ENCODE measurements around the gene FHIT.

Gene FHIT

DNA sequence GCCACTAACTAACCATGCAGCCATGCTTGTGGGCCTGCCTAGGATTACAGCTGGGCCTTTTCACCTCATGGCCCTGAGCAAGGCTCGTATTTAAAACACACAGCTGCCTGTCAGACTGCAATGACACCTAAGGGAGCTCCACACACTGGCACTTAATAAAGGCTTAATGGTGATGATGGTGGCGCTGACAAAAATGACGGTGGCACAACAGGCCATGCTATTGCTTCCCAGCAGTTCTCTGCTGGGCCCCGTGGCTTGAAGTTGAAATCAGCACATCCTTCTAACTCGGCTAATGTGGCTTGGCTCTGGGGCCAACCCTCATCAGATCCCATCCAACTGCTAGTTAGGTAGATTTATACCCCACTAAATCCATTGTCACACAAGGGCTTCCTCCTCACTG, 112.9 kb downstream of the FHIT start:
- intact Hi-C loops (cut with DNase I; ENCODE audit: low total_unique reads): no loop called here
- no peak overlapping the region for H3K27ac ChIP-seq
- H3K36me3 ChIP-seq: no peaks in the 10 kb centered on the region
- H3K27me3 ChIP-seq: no peaks in the 10 kb centered on the region
- H3K4me1 ChIP-seq: no peaks in the 10 kb centered on the region
- H3K4me3 ChIP-seq: no peak overlapping the region
- TF ChIP-seq CTCF (IDR thresholded peaks at IDR 0.05): no peak
- H3K9me3 ChIP-seq: no peaks in the 10 kb centered on the region
- no peak for DNase-seq

DNA sequence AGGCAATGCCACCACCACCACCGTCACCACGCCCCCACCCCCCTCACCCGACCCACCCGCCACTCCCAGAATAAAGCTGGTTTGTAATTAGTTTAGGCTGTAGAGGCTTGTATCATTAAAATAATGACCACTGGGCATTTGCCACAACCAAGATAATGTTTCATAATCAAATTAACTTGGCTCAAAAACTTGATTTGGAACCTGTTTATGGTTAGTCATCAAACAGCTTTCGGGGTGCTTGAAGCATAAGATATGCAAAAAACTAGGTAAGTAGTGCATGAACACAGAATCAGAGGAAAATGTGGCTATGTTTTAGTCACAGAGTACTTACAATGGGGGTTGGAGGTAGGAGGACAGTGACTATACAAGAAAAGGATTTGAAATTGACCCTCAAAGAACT, 115.1 kb downstream of the FHIT start:
- Histone ChIP-seq H3K27me3 (no peaks in the 10 kb centered on the region), H3K36me3 (no peaks in the 10 kb centered on the region), H3K4me1 (no peaks in the 10 kb centered on the region), H3K9me3 (no peaks in the 10 kb centered on the region), H3K4me3 (no peak overlapping the region), H3K27ac (no peak overlapping the region)
- no peak for DNase-seq
- intact Hi-C loops (cut with DNase I; ENCODE audit: low total_unique reads): no loop called here
- TF ChIP-seq CTCF (IDR thresholded peaks at IDR 0.05): no peak

GRCh38 chr3:61134532-61134931, 116.7 kb downstream of the FHIT start:
- no peak overlapping the region for H3K4me3 ChIP-seq
- H3K27ac ChIP-seq: no peak overlapping the region
- no peak for DNase-seq
- no peaks in the 10 kb centered on the region for H3K4me1 ChIP-seq
- no peaks in the 10 kb centered on the region for H3K36me3 ChIP-seq
- intact Hi-C loops (cut with DNase I; ENCODE audit: low total_unique reads): no loop called here
- no peak for TF ChIP-seq CTCF (IDR thresholded peaks at IDR 0.05)
- H3K27me3 ChIP-seq: no peaks in the 10 kb centered on the region
- no peaks in the 10 kb centered on the region for H3K9me3 ChIP-seq

DNA sequence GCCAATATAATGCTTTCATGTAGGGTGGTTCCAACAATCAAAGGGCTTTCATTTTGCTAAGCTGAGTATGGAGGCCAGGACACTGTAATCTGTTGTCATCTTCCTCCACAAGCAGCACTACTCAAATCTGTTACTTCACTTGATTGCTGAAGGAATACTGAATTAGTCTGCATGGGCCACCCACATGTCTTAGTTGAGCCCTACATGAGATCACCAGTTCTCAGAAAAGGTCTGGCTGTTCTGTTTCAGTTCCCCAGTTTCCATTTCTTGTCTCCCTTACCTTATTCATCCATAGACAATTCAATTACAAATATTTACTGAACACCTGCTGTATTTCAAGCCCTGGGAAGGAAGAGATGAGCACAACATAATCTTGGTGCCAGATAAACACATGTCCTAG, 119.2 kb downstream of the FHIT start:
- no peak for DNase-seq
- H3K9me3 ChIP-seq: no peaks in the 10 kb centered on the region
- no peak overlapping the region for H3K27ac ChIP-seq
- intact Hi-C loops (cut with DNase I; ENCODE audit: low total_unique reads): no loop called here
- H3K4me3 ChIP-seq: no peak overlapping the region
- no peak for TF ChIP-seq CTCF (IDR thresholded peaks at IDR 0.05)
- no peaks in the 10 kb centered on the region for H3K27me3 ChIP-seq
- no peaks in the 10 kb centered on the region for H3K36me3 ChIP-seq
- H3K4me1 ChIP-seq: no peaks in the 10 kb centered on the region

GRCh38 chr3:61118830-61119229, 132.4 kb downstream of the FHIT start:
- Histone ChIP-seq H3K36me3 (no peaks in the 10 kb centered on the region), H3K27ac (no peak overlapping the region), H3K27me3 (no peaks in the 10 kb centered on the region), H3K4me3 (no peak overlapping the region), H3K4me1 (no peaks in the 10 kb centered on the region), H3K9me3 (peaks cover 0 to 6% (median 0%) of the 10 kb centered on the region in 3 donors)
- DNase-seq: no peak
- TF ChIP-seq CTCF (IDR thresholded peaks at IDR 0.05): no peak
- intact Hi-C loops (cut with DNase I; ENCODE audit: low total_unique reads): no loop called here

Data from tibial artery (tissue), 4 donors.